HTERT RPE-1 (cell line): ENCODE results near the gene SCTR.

ENCODE experiments used
- in situ Hi-C: fragments of 300-500 bp; cut with MboI; formaldehyde crosslinking; loops from 4 replicates; pipeline ENCODE4 v1.14.3; 2020; ENCODE audit warnings: low sequenced_read_pairs

SCTR gene

GRCh38 chr2:119431976-119432850 lies 92.1 kb downstream of the SCTR start:
- in situ Hi-C loops: no loop called here

GRCh38 chr2:119431155-119431975 lies 92.9 kb downstream of the SCTR start, which contains the start of gene TMEM37:
Gene TMEM37 (plus strand): TSS chr2:119431854. CDS start chr2:119431904, 50 bp downstream.
- in situ Hi-C loops: no loop called here

GRCh38 chr2:119430023-119430498 lies 94.2 kb downstream of the SCTR start:
- in situ Hi-C loops: no loop called here

GRCh38 chr2:119429225-119429981 lies 94.9 kb downstream of the SCTR start:
- in situ Hi-C loops: no loop called here

DNA sequence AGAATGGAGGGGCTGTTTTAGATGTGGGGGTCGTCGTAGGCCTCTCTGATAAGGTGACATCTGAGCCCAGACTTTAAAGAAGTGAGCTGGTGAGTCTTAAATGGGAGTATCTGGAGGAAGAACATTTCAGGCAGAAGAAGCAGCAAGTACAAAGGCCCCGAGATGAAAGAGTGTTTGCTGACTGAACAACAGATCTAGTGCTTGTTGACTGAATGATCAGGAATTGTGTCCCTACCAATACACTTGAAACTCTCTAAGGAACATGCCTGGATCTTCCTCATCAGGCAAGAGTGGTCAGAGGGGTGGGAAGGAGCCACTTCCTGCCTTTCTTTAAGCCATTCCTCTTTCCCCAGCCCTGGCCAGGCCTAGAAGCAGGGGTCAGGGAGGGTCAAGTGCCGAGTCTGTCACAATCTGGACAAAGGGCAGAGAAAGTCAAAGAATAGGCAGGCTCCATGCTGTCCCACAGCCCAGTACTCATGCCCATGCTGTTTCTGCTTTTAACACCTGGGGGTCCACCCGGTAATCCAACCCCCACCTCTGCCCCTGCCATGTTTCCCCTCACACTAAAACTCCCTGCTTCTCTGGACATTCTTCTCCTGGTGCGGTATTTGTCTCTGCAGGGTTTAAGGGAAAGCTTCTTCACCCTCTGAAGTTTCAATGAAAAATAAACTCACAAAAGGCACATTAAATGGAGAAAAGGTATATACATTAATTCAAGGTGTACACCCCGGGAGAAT lies 95.6 kb downstream of the SCTR start:
- in situ Hi-C loops: no loop called here

DNA sequence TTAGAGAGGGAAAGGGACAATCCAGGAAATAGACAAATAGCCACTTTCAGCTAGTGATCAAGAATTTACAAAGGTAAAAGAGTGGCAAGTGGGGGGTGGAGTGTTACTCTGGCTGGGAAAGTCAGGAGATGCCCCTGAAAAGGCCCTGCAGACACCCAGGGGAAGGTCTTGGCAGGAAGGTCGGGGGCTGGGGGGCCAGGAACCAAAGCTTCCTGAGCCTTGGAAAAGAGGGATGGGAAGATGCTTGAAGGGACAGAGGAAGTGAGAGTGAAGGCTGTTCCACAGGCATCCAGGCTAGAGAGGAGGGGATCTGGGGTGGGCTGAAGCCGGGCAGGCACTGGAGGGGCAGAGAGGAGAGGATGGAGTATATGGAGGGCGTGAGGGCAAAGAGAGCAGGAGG lies 96.5 kb downstream of the SCTR start:
- in situ Hi-C loops: no loop called here

DNA sequence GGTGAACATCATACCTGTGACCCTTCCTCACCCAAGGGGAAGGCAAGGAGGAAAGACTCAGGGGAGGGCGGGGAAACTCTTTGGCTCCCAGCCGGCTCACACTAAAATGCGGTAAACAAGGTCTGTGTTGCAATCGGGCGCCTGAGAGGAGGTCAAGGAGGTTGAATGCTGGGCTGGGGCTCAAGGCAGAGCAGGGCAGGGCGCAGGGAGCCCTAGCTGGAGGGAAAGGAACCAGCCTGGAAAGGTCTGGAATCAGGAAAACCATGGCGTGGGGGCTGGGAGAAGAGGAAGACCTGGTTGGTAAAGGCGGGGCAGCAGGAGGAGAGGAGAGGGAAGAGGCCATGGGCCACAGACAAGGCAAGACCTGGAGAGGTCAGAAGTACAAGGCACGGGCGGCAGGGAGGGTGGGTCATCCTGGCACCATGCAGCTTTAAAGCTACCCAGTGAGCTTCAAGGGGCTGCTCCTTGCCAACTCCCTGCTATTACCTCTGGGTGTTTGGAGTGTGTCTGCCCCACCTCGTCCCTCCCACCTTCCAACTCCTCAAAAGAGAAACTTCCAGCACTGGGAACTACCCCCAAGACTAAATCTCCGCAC lies 97.4 kb downstream of the SCTR start:
- in situ Hi-C loops: no loop called here

DNA sequence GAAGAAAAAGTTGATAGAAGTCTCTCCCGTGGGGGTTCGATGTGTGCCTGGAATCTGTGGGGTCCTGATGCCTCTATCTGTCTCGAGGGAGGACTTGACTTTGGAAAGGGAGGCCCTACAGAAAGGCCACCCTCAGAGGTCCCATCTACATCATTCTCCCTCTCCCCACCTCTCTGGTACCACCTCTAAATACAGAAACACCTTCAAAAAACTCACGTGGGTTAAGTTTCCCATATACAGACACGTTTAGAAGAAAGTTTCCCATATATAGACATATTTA lies 97.9 kb downstream of the SCTR start:
- in situ Hi-C loops: no loop called here

DNA sequence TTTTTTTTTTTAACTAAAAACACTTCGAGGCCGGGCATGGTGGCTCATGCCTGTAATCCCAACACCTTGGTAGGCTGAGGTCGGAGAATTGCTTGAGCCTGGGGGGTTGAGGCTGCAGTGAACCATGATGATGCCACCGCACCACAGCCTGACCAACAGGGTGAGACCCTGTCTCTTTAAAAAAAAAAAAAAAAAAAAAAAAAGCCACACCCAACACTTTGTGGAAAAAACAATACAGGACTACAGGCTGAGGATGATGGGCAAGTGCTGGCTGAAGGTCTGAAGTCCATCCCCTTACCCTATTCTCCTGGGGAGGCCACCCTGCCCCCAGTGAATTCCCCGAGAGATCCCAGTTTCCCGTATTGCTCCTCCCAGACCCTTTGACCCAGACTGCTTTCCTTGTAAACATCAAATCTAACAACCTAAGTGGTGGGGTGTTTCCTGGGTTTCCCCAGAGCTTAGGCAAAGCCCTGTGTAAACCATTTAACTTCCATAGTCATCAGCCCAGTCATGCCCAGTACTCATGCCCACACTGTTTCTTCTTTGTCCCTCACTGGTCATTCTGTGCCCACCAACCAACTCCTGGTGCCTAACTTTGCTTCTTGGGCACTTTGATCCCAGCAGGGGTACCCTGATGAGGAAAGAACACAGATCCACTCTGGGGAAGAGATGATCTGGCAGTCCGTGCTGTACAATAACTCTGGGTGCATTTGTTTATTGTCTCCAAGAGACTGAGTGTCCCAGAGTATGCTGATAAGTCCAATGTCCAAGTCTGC lies 98.5 kb downstream of the SCTR start:
- in situ Hi-C loops: no loop called here

GRCh38 chr2:119425119-119425405 lies 99.2 kb downstream of the SCTR start:
- in situ Hi-C loops: no loop called here

DNA sequence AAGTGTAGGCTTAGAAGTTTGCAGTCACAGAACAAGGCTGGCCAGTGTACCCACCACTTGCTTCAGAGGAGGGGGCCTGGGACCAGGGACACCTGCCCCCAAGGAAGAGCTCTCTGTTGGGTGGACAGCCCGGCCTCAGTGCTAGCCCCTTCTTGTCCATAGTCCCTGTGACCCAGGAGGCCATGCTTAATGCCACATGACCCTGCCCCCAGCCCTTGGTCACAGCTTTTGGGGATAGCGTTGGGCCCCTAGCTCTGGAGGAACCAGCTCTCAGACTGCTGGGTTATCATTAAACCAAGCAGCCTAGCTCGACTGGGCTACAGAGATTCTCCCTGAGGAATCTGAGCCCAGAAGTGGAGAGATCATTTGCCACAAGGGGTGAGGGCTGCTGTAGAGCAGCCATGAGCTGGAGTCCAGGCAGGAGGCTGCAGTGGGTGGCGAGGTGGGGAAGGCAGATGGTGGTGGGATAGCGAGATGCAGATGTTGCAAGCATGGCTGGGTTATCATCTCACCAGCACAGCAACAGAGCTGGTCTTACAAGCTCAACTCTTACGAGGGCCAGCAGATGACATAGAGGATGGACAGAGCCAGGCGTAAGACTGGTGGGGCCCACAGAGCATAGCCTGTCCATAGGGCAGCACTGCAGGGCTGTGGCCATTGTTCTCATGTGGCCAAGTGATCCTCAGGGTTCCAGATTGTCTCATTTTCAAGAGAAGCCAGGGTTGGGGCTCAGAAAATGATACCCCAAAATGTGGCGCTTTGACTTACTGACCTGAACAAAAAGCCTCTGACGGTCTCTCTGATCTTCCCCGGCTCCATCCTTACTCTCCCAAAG lies 99.8 kb downstream of the SCTR start:
- in situ Hi-C loops: no loop called here

DNA sequence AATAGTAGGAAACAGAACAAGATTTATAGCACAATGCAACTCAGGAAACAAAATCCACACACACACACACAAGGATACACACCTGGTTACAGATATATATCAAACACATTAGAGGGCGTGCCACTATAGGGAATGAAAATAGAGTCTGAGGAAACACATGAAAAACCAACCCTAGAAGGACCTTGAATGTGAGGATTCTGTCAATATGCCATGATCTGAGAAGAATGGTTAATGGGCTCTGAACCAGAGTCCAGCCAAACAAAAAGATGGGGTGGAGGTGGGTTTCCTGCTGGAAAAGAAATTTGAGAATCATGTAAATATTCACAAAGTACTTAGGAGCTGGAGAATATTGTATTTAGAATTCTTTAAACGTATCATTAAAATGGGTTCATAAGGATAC lies 100.5 kb downstream of the SCTR start:
- in situ Hi-C loops: no loop called here

GRCh38 chr2:119423108-119423444 lies 101.2 kb downstream of the SCTR start:
- in situ Hi-C loops: no loop called here

- in situ Hi-C loops: no loop called here
These were observed 101.7 kb downstream of the SCTR start for GRCh38 chr2:119422360-119423107.

- in situ Hi-C loops: no loop called here
These were observed 102.5 kb downstream of the SCTR start for GRCh38 chr2:119421741-119422140.

GRCh38 chr2:119421304-119421703 lies 103.0 kb downstream of the SCTR start:
- in situ Hi-C loops: no loop called here

DNA sequence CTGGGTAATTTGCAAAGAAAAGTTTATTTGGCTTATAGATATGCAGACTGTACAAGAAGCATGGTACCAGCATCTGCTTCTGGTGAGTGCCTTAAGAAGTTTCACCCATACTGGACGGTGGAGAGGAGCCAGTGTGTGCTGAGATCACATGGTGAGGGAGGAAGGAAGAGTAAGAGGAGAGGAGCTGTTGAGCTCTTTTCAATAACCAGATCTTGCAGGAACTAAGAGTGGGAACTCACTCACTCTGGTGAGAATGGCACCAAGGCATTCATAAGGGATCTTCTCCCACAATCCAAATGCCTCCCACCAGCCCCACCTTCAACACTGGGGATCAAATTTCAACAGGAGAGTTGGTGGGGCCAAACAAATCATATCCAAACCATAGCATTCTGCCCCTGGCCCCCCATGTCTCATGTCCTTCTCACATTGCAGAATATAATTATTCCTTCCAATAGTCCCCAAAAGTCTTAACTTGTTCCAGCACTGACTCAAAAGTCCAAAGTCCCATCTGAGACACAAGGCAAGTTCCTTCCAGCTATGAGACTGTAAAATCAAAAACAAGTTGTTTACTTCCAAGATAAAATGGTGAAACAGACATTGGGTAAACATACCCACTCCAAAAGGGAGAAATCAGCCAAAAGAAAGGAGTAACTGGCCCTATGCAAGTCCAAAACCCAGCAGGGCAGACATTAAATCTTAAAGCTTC lies 104.3 kb downstream of the SCTR start:
- in situ Hi-C loops: no loop called here

GRCh38 chr2:119419065-119419464 lies 105.2 kb downstream of the SCTR start:
- in situ Hi-C loops: no loop called here
